ENCODE measurements around the gene EDAR. TPM values are rescaled to one million over a fixed set of nuclear protein-coding genes. Genes with fewer than 3 reads are reported as not detected.

The EDAR gene
- total and polyA plus RNA-seq, 2 of the 8 experiments (the other 6 are each of a cell fraction or from before 2014, with no cell fraction given) = not detected

DNA sequence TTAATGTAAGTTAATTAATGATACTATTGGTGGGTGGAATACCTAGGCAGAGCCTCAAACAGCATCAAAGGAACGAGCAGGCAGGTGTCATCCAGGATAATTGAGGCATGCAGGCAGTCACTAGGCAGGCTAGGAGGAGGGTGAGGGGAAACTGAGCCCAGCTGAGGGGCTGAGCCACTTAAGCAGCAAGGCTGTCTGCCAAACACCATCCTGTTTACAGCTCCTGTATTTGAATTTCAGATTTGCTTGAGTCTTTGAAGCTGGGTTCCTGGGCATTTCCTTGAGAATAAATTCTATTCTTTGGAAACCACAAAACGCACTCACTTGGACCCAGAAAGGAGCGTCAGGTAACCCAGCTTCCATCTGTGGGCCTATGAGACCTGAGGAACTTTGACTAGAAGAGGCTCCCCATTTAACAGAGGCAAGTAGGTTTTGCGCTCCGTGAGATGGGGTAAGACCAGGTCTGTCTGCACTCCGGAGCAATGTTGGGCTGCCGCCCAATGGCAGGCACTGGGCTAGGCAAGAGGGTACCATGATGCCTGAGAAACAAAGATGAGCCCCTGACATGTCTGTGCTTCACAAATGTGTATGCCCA is 2.0 kb downstream of the EDAR start:
- H4K20me1 ChIP-seq (replicated peaks in 1 of 2; ENCODE audit: control insufficient read depth in 1 of 2, insufficient read depth in 2 of 2, low read length in 2 of 2) = no peaks in the 10 kb centered on the region
- no peak overlapping the region for H2BK20ac ChIP-seq (ENCODE audit: low read length)
- no peak overlapping the region for H3K56ac ChIP-seq (replicated peaks; ENCODE audit: insufficient read length, low read depth, low read length)
- no peak overlapping the region for H4K5ac ChIP-seq (ENCODE audit: insufficient read length, low read depth, low read length)
- no peak overlapping the region for H3K23ac ChIP-seq (ENCODE audit: insufficient read length)
- 91% methylated on average over 7 of the region's 7 CpGs; no CpG with 5 or more reads in 1 of the 2 experiments for WGBS, 2 experiments (ENCODE audit: extremely low coverage in 1 of 2, insufficient coverage in 1 of 2, insufficient read length in 1 of 2, insufficient replicate concordance in 2 of 2, low coverage in 1 of 2, low lambda C conversion rate in 2 of 2, missing lambda C conversion rate in 1 of 2)
- no peaks in the 10 kb centered on the region for H3K79me1 ChIP-seq (ENCODE audit: low read depth, low read length)
- H3K36me3 ChIP-seq (ENCODE audit: control insufficient read depth in 2 of 4, insufficient read depth in 4 of 4, low read length in 3 of 4) = no peaks in the 10 kb centered on the region
- H4K8ac ChIP-seq (ENCODE audit: extremely low read depth, insufficient read depth, low read length) = no peak overlapping the region
- POLR2A ChIA-PET (ENCODE audit: partially characterized antibody) = interaction anchor here (1.1 kb wide), 1 partner anchor 42 kb away, joined by 3 read pairs; no protein-coding TSS in a partner anchor
- no peak overlapping the region for H3K4me3 ChIP-seq (ENCODE audit: extremely low read depth in 1 of 4, insufficient read depth in 2 of 4, low read depth in 3 of 4, low read length in 4 of 4)
- FAIRE-seq = no peak
- no peak overlapping the region for H3K27ac ChIP-seq (ENCODE audit: low read depth, low read length)
- no peak overlapping the region for H3K4ac ChIP-seq (replicated peaks; ENCODE audit: insufficient read length, low read depth, low read length)
- no peaks in the 10 kb centered on the region for H3K79me2 ChIP-seq (ENCODE audit: control insufficient read depth in 1 of 2, insufficient read depth in 2 of 2, low read length in 2 of 2)
- H3K9me3 ChIP-seq (ENCODE audit: insufficient read depth in 2 of 2, low read depth in 1 of 2, low read length in 1 of 2) = no peaks in the 10 kb centered on the region
- H2BK5ac ChIP-seq (ENCODE audit: low read depth, low read length) = no peak overlapping the region
- H3K27me3 ChIP-seq (replicated peaks in 1 of 4; ENCODE audit: control insufficient read depth in 3 of 4, extremely low read depth in 1 of 4, insufficient read depth in 3 of 4, low read length in 3 of 4) = no peaks in the 10 kb centered on the region
- no peak overlapping the region for H3K18ac ChIP-seq (ENCODE audit: extremely low read depth, low read length)
- no peak overlapping the region for H2BK120ac ChIP-seq (replicated peaks; ENCODE audit: low read depth, low read length)
- DNase-seq (ENCODE audit: low read depth in 1 of 2, low spot score in 2 of 2) = no peak
- no peak overlapping the region for H3K9ac ChIP-seq (replicated peaks in 1 of 4; ENCODE audit: extremely low read depth in 1 of 4, low read depth in 3 of 4, low read length in 3 of 4)
- H2BK12ac ChIP-seq (ENCODE audit: low read depth, low read length) = no peak overlapping the region
- no peak overlapping the region for H2BK15ac ChIP-seq (ENCODE audit: low read length)
- no peak overlapping the region for H2AK5ac ChIP-seq (ENCODE audit: low read depth, low read length)
- no peak overlapping the region for H3K4me2 ChIP-seq (ENCODE audit: insufficient read depth in 1 of 2, low read depth in 2 of 2, low read length in 2 of 2)
- no peak overlapping the region for H2AFZ ChIP-seq (ENCODE audit: low read length)
- H3K23me2 ChIP-seq (ENCODE audit: low read depth, low read length) = no peaks in the 10 kb centered on the region
- no peaks in the 10 kb centered on the region for H3K4me1 ChIP-seq (replicated peaks in 1 of 4; ENCODE audit: control insufficient read depth in 3 of 4, insufficient read depth in 4 of 4, low read length in 3 of 4)
- CTCF ChIA-PET (ENCODE audit: partially characterized antibody) = interaction anchor here (0.9 to 1.7 kb wide), 5 partner anchors 12 to 133 kb away, joined by 3 to 6 read pairs (median 4); no protein-coding TSS in a partner anchor
- no peak for TF ChIP-seq TEAD4 (IDR thresholded peaks at IDR 0.05; ENCODE audit: low read depth, low read length)
- peak; percentile 23 to 35; a peak in 3 of 4 replicates for TF ChIP-seq RAD21 (IDR thresholded peaks at IDR 0.05 in 1 of 2, conservative IDR thresholded peaks at IDR 0.05 in 1 of 2; ENCODE audit: low read depth in 2 of 2, low read length in 2 of 2)
- H4K91ac ChIP-seq (replicated peaks; ENCODE audit: insufficient read length, low read length) = no peak overlapping the region
- no peak overlapping the region for H3K14ac ChIP-seq (ENCODE audit: insufficient read length)

All from H1 (cell line).